Upper lobe of left lung (tissue), 4 donors: ENCODE data around the gene BMP7.

Experiments used
- EP300 ChIP-seq, 4 donors: sonication (generic); formaldehyde crosslinking; IDR thresholded peaks; one replicate each; pipeline ENCODE4 v1.5.1; 2017; ENCODE audit warnings: antibody characterized with exemption in 4 of 4, control low read depth in 2 of 4
- POLR2A ChIP-seq, 4 donors: fragments of 450-650 bp; IDR thresholded peaks; one replicate each; pipeline ENCODE4 v1.5.1; 2016 to 2017; ENCODE audit warnings: antibody characterized with exemption in 4 of 4, mild to moderate bottlenecking in 2 of 4
- POLR2AphosphoS5 ChIP-seq, 2 donors: sonication (generic); formaldehyde crosslinking; IDR thresholded peaks; one replicate each; pipeline ENCODE4 v1.5.1; 2017; ENCODE audit warnings: antibody characterized with exemption in 2 of 2
- TF ChIP-seq, protein P1 (sequence below), 6 experiments: fragments of 450-650 bp in 4 of 6; fragments of 200-600 bp in 2 of 6; sonication (generic) in 2 of 6; IDR thresholded peaks; one replicate each; pipeline ENCODE4 v1.5.1; 2016 to 2019; ENCODE audit warnings: antibody characterized with exemption in 6 of 6

GRCh38 chr20:57143173-57143572 is 123.3 kb downstream of the BMP7 start:
- TF ChIP-seq, protein P1, sequence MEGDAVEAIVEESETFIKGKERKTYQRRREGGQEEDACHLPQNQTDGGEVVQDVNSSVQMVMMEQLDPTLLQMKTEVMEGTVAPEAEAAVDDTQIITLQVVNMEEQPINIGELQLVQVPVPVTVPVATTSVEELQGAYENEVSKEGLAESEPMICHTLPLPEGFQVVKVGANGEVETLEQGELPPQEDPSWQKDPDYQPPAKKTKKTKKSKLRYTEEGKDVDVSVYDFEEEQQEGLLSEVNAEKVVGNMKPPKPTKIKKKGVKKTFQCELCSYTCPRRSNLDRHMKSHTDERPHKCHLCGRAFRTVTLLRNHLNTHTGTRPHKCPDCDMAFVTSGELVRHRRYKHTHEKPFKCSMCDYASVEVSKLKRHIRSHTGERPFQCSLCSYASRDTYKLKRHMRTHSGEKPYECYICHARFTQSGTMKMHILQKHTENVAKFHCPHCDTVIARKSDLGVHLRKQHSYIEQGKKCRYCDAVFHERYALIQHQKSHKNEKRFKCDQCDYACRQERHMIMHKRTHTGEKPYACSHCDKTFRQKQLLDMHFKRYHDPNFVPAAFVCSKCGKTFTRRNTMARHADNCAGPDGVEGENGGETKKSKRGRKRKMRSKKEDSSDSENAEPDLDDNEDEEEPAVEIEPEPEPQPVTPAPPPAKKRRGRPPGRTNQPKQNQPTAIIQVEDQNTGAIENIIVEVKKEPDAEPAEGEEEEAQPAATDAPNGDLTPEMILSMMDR (IDR thresholded peaks at IDR 0.05), result no peak
- no peak for TF ChIP-seq POLR2A (IDR thresholded peaks at IDR 0.05)
- TF ChIP-seq EP300 (IDR thresholded peaks at IDR 0.05), result no peak
- no peak for TF ChIP-seq POLR2AphosphoS5 (IDR thresholded peaks at IDR 0.05)
